ENCODE measurements around the gene LTC4S. TPM values are rescaled to one million over a fixed set of nuclear protein-coding genes. Genes with fewer than 3 reads are reported as not detected.

Gene LTC4S
- total and polyA plus RNA-seq, 3 donors from 2014 or later, result 3.7 to 10.3 (median 4.8) TPM

- 0% methylated on average over 22 to 54 of the region's 54 CpGs for whole genome bisulfite sequencing, 2 donors
These were observed 27.7 kb downstream of the LTC4S start for GRCh38 chr5:179821298-179822058.

GRCh38 chr5:179822059-179822432 is 28.3 kb downstream of the LTC4S start:
- Histone ChIP-seq H3K27ac (peak overlapping the region; percentile 100), H3K4me3 (peak overlapping the region; percentile 99 to 100), H3K27me3 (no peaks in the 10 kb centered on the region), H3K9me3 (no peaks in the 10 kb centered on the region), H3K36me3 (ENCODE audit: low read depth, missing control alignments) (no peaks in the 10 kb centered on the region), H3K4me1 (peaks cover 58% of the 10 kb centered on the region)
- intact Hi-C loops (cut with DNase I; ENCODE audit: low total_unique reads), result no loop called here
- WGBS, 2 donors, result 61 to 70% methylated on average over 3 of the region's 3 CpGs
- TF ChIP-seq CTCF (IDR thresholded peaks at IDR 0.05) (no peak), POLR2A (IDR thresholded peaks at IDR 0.05) (no peak)
- DNase-seq, result no peak

More at GRCh38 chr5:179821298-179822058, 27.7 kb downstream of the LTC4S start:
- Histone ChIP-seq H3K27ac (peak overlapping the region; percentile 100), H3K36me3 (ENCODE audit: low read depth, missing control alignments) (no peaks in the 10 kb centered on the region), H3K9me3 (no peaks in the 10 kb centered on the region), H3K27me3 (no peaks in the 10 kb centered on the region), H3K4me1 (peaks cover 61% of the 10 kb centered on the region), H3K4me3 (peak overlapping the region; percentile 99 to 100)
- TF ChIP-seq CTCF (IDR thresholded peaks at IDR 0.05) (no peak), POLR2A (IDR thresholded peaks at IDR 0.05) (peak; percentile 53)
- intact Hi-C loops (cut with DNase I; ENCODE audit: low total_unique reads), result no loop called here
- DNase-seq, result peak; percentile 97

- Histone ChIP-seq H3K27me3 (no peaks in the 10 kb centered on the region), H3K36me3 (ENCODE audit: low read depth, missing control alignments) (no peaks in the 10 kb centered on the region), H3K4me1 (peaks cover 56% of the 10 kb centered on the region), H3K27ac (peak overlapping the region; percentile 100), H3K9me3 (no peaks in the 10 kb centered on the region), H3K4me3 (peak overlapping the region; percentile 99 to 100)
- DNase-seq, result no peak
- intact Hi-C loops (cut with DNase I; ENCODE audit: low total_unique reads), result no loop called here
- WGBS, 2 donors, result 38 to 43% methylated on average over 5 to 8 of the region's 8 CpGs
- TF ChIP-seq CTCF (IDR thresholded peaks at IDR 0.05) (no peak), POLR2A (IDR thresholded peaks at IDR 0.05) (no peak)
These were observed 28.7 kb downstream of the LTC4S start for GRCh38 chr5:179822444-179822990.

GRCh38 chr5:179823937-179824744 is 30.4 kb downstream of the LTC4S start:
- Histone ChIP-seq H3K27me3 (no peaks in the 10 kb centered on the region), H3K9me3 (no peaks in the 10 kb centered on the region), H3K4me1 (peaks cover 48% of the 10 kb centered on the region), H3K4me3 (no peak overlapping the region), H3K36me3 (ENCODE audit: low read depth, missing control alignments) (no peaks in the 10 kb centered on the region), H3K27ac (no peak overlapping the region)
- TF ChIP-seq CTCF (IDR thresholded peaks at IDR 0.05) (no peak), POLR2A (IDR thresholded peaks at IDR 0.05) (no peak)
- no peak for DNase-seq
- 83 to 92% methylated on average over 11 to 22 of the region's 22 CpGs for WGBS, 2 donors
- intact Hi-C loops (cut with DNase I; ENCODE audit: low total_unique reads), result no loop called here
